Neural cell (in vitro differentiated cells): Measurements from ENCODE around the gene TIAM2. TPM values are rescaled to one million over a fixed set of nuclear protein-coding genes. Genes with fewer than 3 reads are reported as not detected.

Source experiments
- H2AFZ ChIP-seq: fragments of 200-600, 300-800 bp; sonication (generic), shearing (Covaris generic); 2 replicates; pipeline ENCODE4 v1.6.0; 2014; ENCODE audit warnings: low read depth, mild to moderate bottlenecking, antibody characterized with exemption, low read length, moderate library complexity
- H3F3A ChIP-seq: fragments of 200-600 bp; shearing (Covaris generic); 2 replicates; pipeline ENCODE4 v1.6.1; 2016; ENCODE audit warnings: mild to moderate bottlenecking, moderate library complexity, mixed read lengths, antibody characterized with exemption, low read length; ENCODE audit not compliant: insufficient read depth, poor library complexity, severe bottlenecking
- H3K27ac ChIP-seq: fragments of 200-600, 300-800 bp; sonication (generic), shearing (Covaris generic); 2 replicates; pipeline ENCODE4 v1.5.1; 2014; ENCODE audit warnings: mild to moderate bottlenecking, low read length, moderate library complexity
- H3K27me3 ChIP-seq: fragments of 300-800, 200-600 bp; sonication (generic), shearing (Covaris generic); 2 replicates; pipeline ENCODE4 v1.6.0; 2014; ENCODE audit warnings: mild to moderate bottlenecking, low read depth, low read length, moderate library complexity; ENCODE audit not compliant: insufficient read depth
- H3K36me3 ChIP-seq: fragments of 300-800, 200-600 bp; sonication (generic), shearing (Covaris generic); 2 replicates; pipeline ENCODE4 v1.5.1; 2014; ENCODE audit warnings: mild to moderate bottlenecking, antibody characterized with exemption, low read length, moderate library complexity; ENCODE audit not compliant: insufficient read depth
- H3K4me2 ChIP-seq: fragments of 300-800, 200-600 bp; sonication (generic), shearing (Covaris generic); 2 replicates; pipeline ENCODE4 v1.6.0; 2014; ENCODE audit warnings: mild to moderate bottlenecking, low read length
- H3K4me3 ChIP-seq: fragments of 300-800, 200-600 bp; sonication (generic), shearing (Covaris generic); 2 replicates; pipeline ENCODE4 v1.5.1; 2014; ENCODE audit warnings: mild to moderate bottlenecking, low read length, moderate library complexity
- H3K79me2 ChIP-seq: fragments of 200-600 bp; shearing (Covaris generic); replicated peaks from 2 replicates; pipeline ENCODE4 v1.6.0; 2014; ENCODE audit warnings: mild to moderate bottlenecking, low read length, moderate library complexity; ENCODE audit not compliant: insufficient read depth
- H3K9ac ChIP-seq: fragments of 300-800, 200-600 bp; sonication (generic), shearing (Covaris generic); 2 replicates; pipeline ENCODE4 v1.6.1; 2016; ENCODE audit warnings: mild to moderate bottlenecking, low read length, mixed read lengths
- H3K9me2 ChIP-seq: fragments of 200-600 bp; shearing (Covaris generic); 2 replicates; pipeline ENCODE4 v1.6.1; 2016; ENCODE audit warnings: mild to moderate bottlenecking, low read length, mixed read lengths; ENCODE audit not compliant: insufficient read depth
- H3K9me3 ChIP-seq: fragments of 200-600, 300-800 bp; sonication (generic), shearing (Covaris generic); 2 replicates; pipeline ENCODE4 v1.6.1; 2016; ENCODE audit warnings: mild to moderate bottlenecking, mixed run types, low read length, moderate library complexity, mixed read lengths
- H4K20me1 ChIP-seq: fragments of 200-600 bp; shearing (Covaris generic); 2 replicates; pipeline ENCODE4 v1.6.1; 2016; ENCODE audit warnings: mild to moderate bottlenecking, mixed run types; ENCODE audit not compliant: insufficient read depth
- CTCF ChIP-seq: fragments of 450-650 bp; IDR thresholded peaks from 2 replicates; pipeline ENCODE4 v1.5.1; 2014; ENCODE audit warnings: antibody characterized with exemption, mild to moderate bottlenecking, moderate library complexity; ENCODE audit not compliant: poor library complexity, severe bottlenecking
- EP300 ChIP-seq: fragments of 450-650 bp; conservative IDR thresholded peaks from 2 replicates; pipeline ENCODE4 v1.6.1; 2014; ENCODE audit warnings: antibody characterized with exemption, mild to moderate bottlenecking, moderate library complexity; ENCODE audit not compliant: poor library complexity, severe bottlenecking
- EZH2 ChIP-seq: fragments of 200-600, 300-800 bp; shearing (Covaris generic), sonication (generic); IDR thresholded peaks from 2 replicates; pipeline ENCODE4 v1.6.1; 2014; ENCODE audit warnings: antibody characterized with exemption, low read length, borderline replicate concordance, mild to moderate bottlenecking; ENCODE audit not compliant: insufficient read depth, poor library complexity, severe bottlenecking
- MXI1 ChIP-seq: fragments of 450-650 bp; conservative IDR thresholded peaks from 2 replicates; pipeline ENCODE4 v1.6.1; 2014; ENCODE audit warnings: antibody characterized with exemption, mild to moderate bottlenecking; ENCODE audit not compliant: poor library complexity, severe bottlenecking
- POLR2AphosphoS5 ChIP-seq: IDR thresholded peaks from 2 replicates; pipeline ENCODE4 v1.6.1; 2012
- RAD21 ChIP-seq: fragments of 450-650 bp; conservative IDR thresholded peaks from 2 replicates; pipeline ENCODE4 v1.6.1; 2014; ENCODE audit warnings: antibody characterized with exemption, mild to moderate bottlenecking, moderate library complexity
- REST ChIP-seq: IDR thresholded peaks from 2 replicates; pipeline ENCODE4 v1.6.1; 2012; ENCODE audit warnings: borderline replicate concordance
- SMC3 ChIP-seq: fragments of 450-650 bp; conservative IDR thresholded peaks from 2 replicates; pipeline ENCODE4 v1.6.1; 2014; ENCODE audit warnings: antibody characterized with exemption, mild to moderate bottlenecking, moderate library complexity; ENCODE audit not compliant: poor library complexity
- TAF1 ChIP-seq: IDR thresholded peaks from 2 replicates; pipeline ENCODE4 v1.6.1; 2012; ENCODE audit warnings: low read depth
- polyA plus RNA-seq: library from polyadenylated mRNA; depleted of rRNA; stranded (reverse); fragments of >200 nt; gene quantifications from 2 replicates; pipeline ENCODE4 v1.2.3, GENCODE V29; 2014

Gene TIAM2
- polyA plus RNA-seq, 1 donor from 2014 or later: 73.3 TPM

- Histone ChIP-seq H3K4me2 (no peak overlapping the region), H3K79me2 (no peaks in the 10 kb centered on the region), H3K9me3 (no peaks in the 10 kb centered on the region), H3F3A (no peaks in the 10 kb centered on the region), H3K27me3 (no peaks in the 10 kb centered on the region), H3K4me3 (no peak overlapping the region), H3K9ac (no peak overlapping the region), H3K36me3 (no peaks in the 10 kb centered on the region), H3K27ac (no peak overlapping the region), H2AFZ (no peak overlapping the region), H4K20me1 (no peaks in the 10 kb centered on the region), H3K9me2 (no peaks in the 10 kb centered on the region)
- no peak for TF ChIP-seq TAF1
- TF ChIP-seq RAD21: no peak
- TF ChIP-seq EP300: no peak
- TF ChIP-seq CTCF: no peak
- no peak for TF ChIP-seq EZH2
- TF ChIP-seq REST: no peak
- TF ChIP-seq SMC3: no peak
- no peak for TF ChIP-seq POLR2AphosphoS5
- TF ChIP-seq MXI1: no peak
Observed at GRCh38 chr6:155265843-155266535, 270.9 kb downstream of the TIAM2 start.

DNA sequence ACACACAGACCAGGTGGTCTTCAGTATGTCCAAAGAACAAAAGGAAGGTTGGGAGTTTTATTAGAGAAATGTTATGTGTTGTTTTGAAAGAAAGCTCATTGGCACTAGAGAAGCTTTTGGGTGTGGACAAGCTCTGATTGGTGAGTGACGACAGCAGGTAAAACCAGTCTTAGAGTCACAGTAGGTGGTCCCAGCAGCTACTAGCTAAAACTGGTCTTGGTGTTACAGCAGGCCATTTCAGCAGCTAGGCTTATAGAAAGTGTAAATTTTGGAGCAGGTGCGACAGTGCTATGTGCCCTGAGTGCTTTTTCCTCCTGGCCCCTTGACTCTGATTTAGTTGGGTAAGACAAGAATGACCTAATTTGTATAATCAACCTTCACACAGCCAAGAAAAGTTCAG, 272.3 kb downstream of the TIAM2 start:
- Histone ChIP-seq H3K9ac (no peak overlapping the region), H3K79me2 (no peaks in the 10 kb centered on the region), H3K27ac (no peak overlapping the region), H3K4me2 (no peak overlapping the region), H3K4me3 (no peak overlapping the region), H4K20me1 (no peaks in the 10 kb centered on the region), H3K36me3 (no peaks in the 10 kb centered on the region), H3K9me2 (no peaks in the 10 kb centered on the region), H3F3A (no peaks in the 10 kb centered on the region), H3K9me3 (no peaks in the 10 kb centered on the region), H2AFZ (no peak overlapping the region), H3K27me3 (no peaks in the 10 kb centered on the region)
- TF ChIP-seq TAF1: no peak
- TF ChIP-seq REST: no peak
- TF ChIP-seq CTCF: no peak
- TF ChIP-seq EP300: no peak
- no peak for TF ChIP-seq SMC3
- TF ChIP-seq RAD21: no peak
- TF ChIP-seq POLR2AphosphoS5: no peak
